DOHH2 (cell line): Measurements from ENCODE around the gene SNCAIP.

Experiments used
- H3F3A ChIP-seq: fragments of 200-600 bp; sonication (generic), shearing (Covaris generic); 2 replicates; pipeline ENCODE4 v1.6.0; 2016; ENCODE audit warnings: antibody characterized with exemption, mild to moderate bottlenecking; ENCODE audit not compliant: control insufficient read depth, insufficient read depth
- H3K27ac ChIP-seq: fragments of 200-600 bp; sonication (generic); 2 replicates; pipeline ENCODE4 v1.5.1; 2014; ENCODE audit warnings: low read depth, mild to moderate bottlenecking, low read length, moderate library complexity
- H3K27me3 ChIP-seq: fragments of 200-600 bp; sonication (generic); 2 replicates; pipeline ENCODE4 v1.6.1; 2014; ENCODE audit warnings: mild to moderate bottlenecking, low read length, mixed read lengths; ENCODE audit not compliant: control insufficient read depth
- H3K36me3 ChIP-seq: fragments of 200-600 bp; sonication (generic); 2 replicates; pipeline ENCODE4 v1.6.1; 2014; ENCODE audit warnings: mild to moderate bottlenecking, low read length, moderate library complexity, mixed read lengths; ENCODE audit not compliant: control insufficient read depth
- H3K4me1 ChIP-seq: fragments of 200-600 bp; sonication (generic); 2 replicates; pipeline ENCODE4 v1.6.1; 2014; ENCODE audit warnings: mild to moderate bottlenecking, low read length, mixed read lengths; ENCODE audit not compliant: control insufficient read depth
- H3K4me2 ChIP-seq: fragments of 200-600 bp; sonication (generic); 2 replicates; pipeline ENCODE4 v1.6.0; 2014; ENCODE audit warnings: mild to moderate bottlenecking, low read length, moderate library complexity
- H3K4me3 ChIP-seq: fragments of 200-600 bp; sonication (generic); 2 replicates; pipeline ENCODE4 v1.5.1; 2014; ENCODE audit warnings: mild to moderate bottlenecking, low read length, mixed read lengths
- H3K79me2 ChIP-seq: fragments of 200-600 bp; sonication (generic); 2 replicates; pipeline ENCODE4 v1.6.1; 2014; ENCODE audit warnings: mild to moderate bottlenecking, low read length, mixed read lengths; ENCODE audit not compliant: control insufficient read depth
- H3K9me2 ChIP-seq: fragments of 200-600 bp; sonication (generic); replicated peaks from 2 replicates; pipeline ENCODE4 v1.6.1; 2014; ENCODE audit warnings: mild to moderate bottlenecking, low read length, mixed read lengths; ENCODE audit not compliant: control insufficient read depth
- H3K9me3 ChIP-seq: fragments of 200-600 bp; sonication (generic); 2 replicates; pipeline ENCODE4 v1.6.1; 2014; ENCODE audit warnings: antibody characterized with exemption, low read length, mixed read lengths; ENCODE audit not compliant: control insufficient read depth, insufficient read depth
- H4K20me1 ChIP-seq: fragments of 200-600 bp; sonication (generic); 2 replicates; pipeline ENCODE4 v1.6.0; 2014; ENCODE audit warnings: low read depth, mild to moderate bottlenecking, antibody characterized with exemption, low read length, moderate library complexity; ENCODE audit not compliant: control insufficient read depth, insufficient read depth
- EZH2phosphoT487 ChIP-seq: fragments of 200-600 bp; sonication (generic); IDR thresholded peaks from 2 replicates; pipeline ENCODE4 v1.6.1; 2017; ENCODE audit warnings: borderline replicate concordance, mild to moderate bottlenecking, antibody characterized with exemption, low read length, moderate library complexity, mixed read lengths
- TF ChIP-seq, protein P1 (sequence below): fragments of 200-600 bp; sonication (generic); IDR thresholded peaks from one replicate; pipeline ENCODE4 v1.5.1; 2014; ENCODE audit warnings: antibody characterized with exemption, mild to moderate bottlenecking, low read depth, low read length; ENCODE audit not compliant: poor library complexity, severe bottlenecking

SNCAIP gene

GRCh38 chr5:122287101-122287500, 24.9 kb upstream of the SNCAIP start:
- H3K4me2 ChIP-seq = no peak overlapping the region
- H3K4me3 ChIP-seq = no peak overlapping the region
- no peaks in the 10 kb centered on the region for H3K27me3 ChIP-seq
- no peaks in the 10 kb centered on the region for H3F3A ChIP-seq
- H3K4me1 ChIP-seq = no peaks in the 10 kb centered on the region
- no peaks in the 10 kb centered on the region for H3K9me3 ChIP-seq
- H3K27ac ChIP-seq = no peak overlapping the region
- TF ChIP-seq EZH2phosphoT487 = no peak
- TF ChIP-seq, protein P1, sequence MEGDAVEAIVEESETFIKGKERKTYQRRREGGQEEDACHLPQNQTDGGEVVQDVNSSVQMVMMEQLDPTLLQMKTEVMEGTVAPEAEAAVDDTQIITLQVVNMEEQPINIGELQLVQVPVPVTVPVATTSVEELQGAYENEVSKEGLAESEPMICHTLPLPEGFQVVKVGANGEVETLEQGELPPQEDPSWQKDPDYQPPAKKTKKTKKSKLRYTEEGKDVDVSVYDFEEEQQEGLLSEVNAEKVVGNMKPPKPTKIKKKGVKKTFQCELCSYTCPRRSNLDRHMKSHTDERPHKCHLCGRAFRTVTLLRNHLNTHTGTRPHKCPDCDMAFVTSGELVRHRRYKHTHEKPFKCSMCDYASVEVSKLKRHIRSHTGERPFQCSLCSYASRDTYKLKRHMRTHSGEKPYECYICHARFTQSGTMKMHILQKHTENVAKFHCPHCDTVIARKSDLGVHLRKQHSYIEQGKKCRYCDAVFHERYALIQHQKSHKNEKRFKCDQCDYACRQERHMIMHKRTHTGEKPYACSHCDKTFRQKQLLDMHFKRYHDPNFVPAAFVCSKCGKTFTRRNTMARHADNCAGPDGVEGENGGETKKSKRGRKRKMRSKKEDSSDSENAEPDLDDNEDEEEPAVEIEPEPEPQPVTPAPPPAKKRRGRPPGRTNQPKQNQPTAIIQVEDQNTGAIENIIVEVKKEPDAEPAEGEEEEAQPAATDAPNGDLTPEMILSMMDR = no peak
- H3K36me3 ChIP-seq = no peaks in the 10 kb centered on the region
- no peaks in the 10 kb centered on the region for H3K79me2 ChIP-seq
- H3K9me2 ChIP-seq = no peaks in the 10 kb centered on the region
- no peaks in the 10 kb centered on the region for H4K20me1 ChIP-seq

DNA sequence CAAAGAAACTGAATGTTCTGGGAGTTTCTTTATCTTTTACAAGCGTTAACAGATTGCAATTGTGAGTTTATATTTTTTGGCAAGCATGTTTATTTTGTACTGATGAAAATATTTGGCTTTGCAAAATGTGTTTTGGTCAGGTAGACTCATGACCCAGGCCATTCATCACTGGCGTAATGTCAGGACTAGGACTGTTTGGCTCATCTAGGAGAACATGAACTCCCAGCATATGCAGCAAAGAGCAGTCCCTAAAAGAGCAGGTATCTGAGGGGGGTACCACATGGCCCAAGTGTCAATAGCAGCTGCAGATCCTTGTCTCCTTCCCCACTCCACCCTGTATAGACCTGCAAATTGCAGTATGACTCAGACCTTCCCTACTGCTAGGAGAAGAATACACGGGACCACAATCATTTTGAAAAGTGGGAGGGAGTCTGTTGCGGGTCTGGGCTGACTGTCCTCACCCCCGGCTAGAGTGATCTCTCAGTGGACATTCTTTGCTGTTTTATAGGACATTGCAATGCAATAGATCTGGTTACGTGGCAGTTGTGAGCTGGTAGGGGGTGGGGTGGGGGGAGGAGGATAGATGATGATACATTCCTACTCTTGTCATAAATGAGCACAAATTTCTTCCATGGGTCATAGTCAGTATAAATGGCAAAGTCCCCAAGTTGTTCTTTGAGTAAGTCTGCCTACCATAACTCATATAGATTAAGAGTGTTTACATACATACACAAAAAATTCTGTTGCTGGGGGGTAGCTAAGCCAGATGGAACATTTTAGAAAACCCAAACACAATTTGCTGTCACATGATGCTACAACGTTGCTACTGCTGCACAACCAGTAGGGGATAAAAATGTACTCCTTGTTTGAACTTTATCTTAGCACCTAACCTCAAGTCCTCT, 20.8 kb upstream of the SNCAIP start:
- Histone ChIP-seq H3K9me2 (no peaks in the 10 kb centered on the region), H3K27ac (no peak overlapping the region), H3K79me2 (no peaks in the 10 kb centered on the region), H3K4me3 (no peak overlapping the region), H3K9me3 (no peaks in the 10 kb centered on the region), H4K20me1 (no peaks in the 10 kb centered on the region), H3F3A (no peaks in the 10 kb centered on the region), H3K27me3 (no peaks in the 10 kb centered on the region), H3K4me2 (no peak overlapping the region), H3K4me1 (no peaks in the 10 kb centered on the region), H3K36me3 (no peaks in the 10 kb centered on the region)
- no peak for TF ChIP-seq EZH2phosphoT487
- TF ChIP-seq, protein P1 = no peak

- TF ChIP-seq, protein P1 = no peak
- TF ChIP-seq EZH2phosphoT487 = no peak
- Histone ChIP-seq H3K79me2 (no peaks in the 10 kb centered on the region), H3K4me3 (no peak overlapping the region), H3K4me1 (no peaks in the 10 kb centered on the region), H3K4me2 (no peak overlapping the region), H3F3A (no peaks in the 10 kb centered on the region), H3K9me3 (no peaks in the 10 kb centered on the region), H3K36me3 (no peaks in the 10 kb centered on the region), H3K9me2 (no peaks in the 10 kb centered on the region), H3K27me3 (no peaks in the 10 kb centered on the region), H4K20me1 (no peaks in the 10 kb centered on the region), H3K27ac (no peak overlapping the region)
These were observed 19.7 kb upstream of the SNCAIP start for GRCh38 chr5:122292332-122292731.
